ENCODE measurements around the gene EEF2K.
A peak's percentile ranks its signal among the peaks of the same experiment; 100 is the strongest.

The EEF2K gene

DNA sequence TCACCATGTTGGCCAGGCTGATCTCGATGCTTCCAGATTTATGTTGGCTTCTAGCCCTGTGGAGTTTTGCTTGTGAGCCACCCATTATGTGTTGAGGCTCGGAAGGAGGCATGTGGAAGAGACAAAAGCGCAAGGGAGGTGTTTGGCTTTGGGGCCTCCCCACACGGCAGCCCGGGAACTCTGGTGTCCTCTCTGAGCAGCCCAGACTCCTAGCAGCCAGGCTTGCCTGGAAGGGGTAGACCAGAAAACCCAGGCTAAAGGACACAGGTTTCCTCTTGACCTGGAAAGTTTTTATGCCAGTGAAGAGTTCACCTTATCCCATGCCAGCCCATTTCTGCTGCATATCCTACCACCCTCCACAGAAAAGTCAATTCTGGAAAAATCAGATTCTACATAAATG, 22.7 kb upstream of the EEF2K start:
- H3K27ac Mint-ChIP-seq = no peak overlapping the region
- H3K4me1 Mint-ChIP-seq (ENCODE audit: low read depth) = peaks cover 5% of the 10 kb centered on the region
- H3K27me3 Mint-ChIP-seq = peaks cover 2% of the 10 kb centered on the region
- H3K9me3 Mint-ChIP-seq = no peaks in the 10 kb centered on the region
- intact Hi-C loops (cut with micrococcal nuclease) = no loop called here
- H3K36me3 Mint-ChIP-seq (ENCODE audit: low read depth) = no peaks in the 10 kb centered on the region
- H3K4me3 Mint-ChIP-seq = no peak overlapping the region

DNA sequence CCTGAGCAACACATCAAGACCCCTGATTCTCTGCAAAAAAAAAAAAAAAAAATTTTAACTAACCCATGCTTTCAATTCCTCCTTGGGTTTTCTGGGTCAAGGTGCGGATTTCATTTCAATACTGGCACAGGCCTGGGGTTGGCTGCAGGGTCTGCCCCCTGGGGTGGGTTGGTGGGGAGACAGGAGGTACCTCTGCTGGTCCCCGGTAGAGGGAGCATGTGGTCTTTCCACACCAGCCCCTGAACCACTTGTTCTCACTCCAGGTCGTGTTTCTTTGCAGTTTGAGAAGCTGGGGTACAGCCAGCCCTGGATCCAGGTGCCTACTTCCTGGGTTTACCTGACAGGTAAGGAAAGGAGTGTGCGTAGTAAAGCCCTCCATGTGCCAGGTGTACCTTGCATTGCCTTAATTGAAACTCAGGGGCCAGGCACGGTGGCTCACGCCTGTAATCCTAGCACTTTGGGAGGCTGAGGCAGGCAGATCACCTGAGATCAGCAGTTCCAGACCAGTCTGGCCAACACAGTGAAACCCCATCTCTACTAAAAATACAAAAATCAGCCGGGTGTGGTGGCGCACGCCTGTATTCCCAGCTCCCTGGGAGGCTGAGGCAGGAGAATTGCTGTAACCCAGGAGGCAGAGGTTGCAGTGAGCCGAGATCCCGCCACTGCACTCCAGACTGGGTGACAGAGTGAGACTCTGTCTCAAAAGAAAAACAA, 22.0 kb upstream of the EEF2K start:
- Mint-ChIP-seq H3K4me1 (ENCODE audit: low read depth) (peaks cover 9% of the 10 kb centered on the region), H3K36me3 (ENCODE audit: low read depth) (no peaks in the 10 kb centered on the region), H3K27ac (no peak overlapping the region), H3K9me3 (no peaks in the 10 kb centered on the region), H3K27me3 (peaks cover 2% of the 10 kb centered on the region), H3K4me3 (no peak overlapping the region)
- intact Hi-C loops (cut with micrococcal nuclease) = no loop called here

DNA sequence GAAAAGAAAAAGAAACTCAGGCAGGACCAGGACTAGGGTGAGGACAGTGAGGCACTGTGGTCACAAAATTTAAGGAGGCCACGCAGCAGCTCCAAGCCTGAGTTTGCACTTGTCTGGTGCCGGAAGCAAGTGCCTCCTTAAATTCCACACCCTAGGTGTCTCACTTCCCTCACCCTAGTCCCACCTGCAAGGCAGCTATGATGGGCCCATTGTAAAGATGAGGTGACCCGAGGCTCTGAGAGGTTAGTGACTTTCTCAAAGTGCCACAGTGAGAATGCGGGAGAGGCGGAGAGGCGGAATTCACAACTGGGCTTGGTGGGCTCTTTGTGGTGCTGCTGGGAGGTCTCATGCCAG, 21.5 kb upstream of the EEF2K start:
- Mint-ChIP-seq H3K36me3 (ENCODE audit: low read depth) (no peaks in the 10 kb centered on the region), H3K4me1 (ENCODE audit: low read depth) (peaks cover 15% of the 10 kb centered on the region), H3K9me3 (no peaks in the 10 kb centered on the region), H3K27ac (no peak overlapping the region), H3K27me3 (peaks cover under 1% of the 10 kb centered on the region), H3K4me3 (no peak overlapping the region)
- intact Hi-C loops (cut with micrococcal nuclease) = no loop called here

DNA sequence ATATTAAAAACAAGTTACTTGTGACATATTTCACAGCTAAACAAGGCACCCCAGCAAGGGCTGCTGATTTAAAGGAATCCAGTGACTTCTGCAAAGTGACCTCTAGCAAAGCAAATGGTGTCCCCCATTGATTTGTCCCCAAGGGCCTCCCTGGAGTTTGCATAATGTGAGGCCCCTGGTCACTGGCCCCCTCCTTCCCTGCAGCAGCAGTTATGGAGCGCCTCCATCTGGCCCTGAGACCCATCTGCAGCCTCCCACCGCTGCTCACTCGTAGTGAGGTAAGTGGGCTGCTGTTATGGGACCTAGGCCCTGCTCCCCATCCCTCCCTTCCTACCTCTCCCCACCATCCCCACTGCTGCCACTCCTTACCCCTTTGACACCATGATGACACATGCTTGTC, 19.6 kb upstream of the EEF2K start:
- Mint-ChIP-seq H3K36me3 (ENCODE audit: low read depth) (peaks cover 7% of the 10 kb centered on the region), H3K27ac (no peak overlapping the region), H3K9me3 (no peaks in the 10 kb centered on the region), H3K4me3 (no peak overlapping the region), H3K27me3 (no peaks in the 10 kb centered on the region), H3K4me1 (ENCODE audit: low read depth) (peaks cover 21% of the 10 kb centered on the region)
- intact Hi-C loops (cut with micrococcal nuclease) = loop anchor here (5.0 kb wide), 2 partner anchors 109 to 234 kb away; partner anchors contain the start of gene UQCRC2

DNA sequence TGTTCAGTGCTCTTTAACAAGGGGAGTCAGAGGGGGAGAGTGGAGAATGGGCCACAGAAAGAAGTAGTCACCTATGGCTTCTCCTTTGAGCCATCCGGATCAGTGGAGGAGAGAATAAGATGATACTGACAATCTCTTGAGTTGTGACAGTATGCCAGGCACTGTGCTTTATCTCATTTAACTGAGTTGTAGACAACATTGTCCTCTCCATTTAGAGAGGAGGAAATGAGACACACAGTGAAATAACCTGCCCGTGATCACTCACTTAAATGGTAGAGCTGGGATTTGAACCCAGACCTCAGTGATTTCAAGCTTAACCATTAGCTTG, 17.8 kb upstream of the EEF2K start:
- Mint-ChIP-seq H3K36me3 (ENCODE audit: low read depth) (peaks cover 7% of the 10 kb centered on the region), H3K4me1 (ENCODE audit: low read depth) (peaks cover 30% of the 10 kb centered on the region), H3K27ac (no peak overlapping the region), H3K4me3 (no peak overlapping the region), H3K9me3 (no peaks in the 10 kb centered on the region), H3K27me3 (no peaks in the 10 kb centered on the region)
- intact Hi-C loops (cut with micrococcal nuclease) = loop anchor here (1.0 to 5.0 kb wide), 3 partner anchors 111 to 236 kb away; partner anchors contain the start of genes PDZD9 and UQCRC2

DNA sequence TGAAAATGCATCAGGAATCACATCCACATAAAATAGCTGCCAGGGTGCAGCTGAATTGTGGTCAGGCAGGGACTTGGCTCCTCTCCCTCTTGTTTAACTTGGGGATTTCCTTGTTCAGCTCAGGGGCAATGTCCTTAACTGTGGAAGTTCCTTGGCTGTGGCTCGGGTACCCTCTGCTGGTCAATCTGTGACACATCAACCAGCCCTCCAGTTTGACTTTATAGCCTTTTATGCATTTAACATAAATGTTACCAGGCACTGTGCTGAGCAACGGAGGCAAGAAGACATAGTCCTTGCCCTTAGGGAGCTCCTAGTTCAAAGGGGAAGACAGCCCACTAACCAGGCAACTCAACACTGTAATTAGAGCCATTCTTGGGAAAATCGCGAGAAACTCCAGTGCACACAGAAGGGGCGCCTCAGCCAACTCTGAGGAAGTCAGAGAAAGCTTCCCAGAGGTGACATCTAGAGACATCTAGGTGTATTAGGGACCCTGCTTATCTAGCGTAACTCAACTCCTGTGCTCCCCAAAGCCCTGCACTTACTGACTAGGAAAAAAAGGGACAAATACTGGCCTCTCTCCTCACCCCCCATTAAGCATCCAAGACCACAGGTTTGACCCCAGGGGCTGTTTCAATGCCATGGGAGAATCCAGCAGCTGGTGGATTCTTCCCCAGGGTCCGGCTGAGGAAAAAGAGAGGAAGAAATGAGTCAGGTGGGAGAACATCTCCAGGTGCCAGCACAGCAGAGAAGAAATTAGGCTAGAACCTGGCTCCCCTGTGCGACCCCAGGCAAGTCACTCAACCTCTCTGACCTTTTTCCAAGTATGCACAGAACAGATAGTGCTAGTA, 17.3 kb upstream of the EEF2K start:
- Mint-ChIP-seq H3K4me1 (ENCODE audit: low read depth) (peaks cover 36% of the 10 kb centered on the region), H3K36me3 (ENCODE audit: low read depth) (peaks cover 7% of the 10 kb centered on the region), H3K9me3 (no peaks in the 10 kb centered on the region), H3K4me3 (peak overlapping the region; percentile 84), H3K27ac (peak overlapping the region; percentile 100), H3K27me3 (peaks cover 4% of the 10 kb centered on the region)
- intact Hi-C loops (cut with micrococcal nuclease) = loop anchor here (1.0 to 5.0 kb wide), 3 partner anchors 112 to 237 kb away; partner anchors contain the start of genes PDZD9 and UQCRC2

DNA sequence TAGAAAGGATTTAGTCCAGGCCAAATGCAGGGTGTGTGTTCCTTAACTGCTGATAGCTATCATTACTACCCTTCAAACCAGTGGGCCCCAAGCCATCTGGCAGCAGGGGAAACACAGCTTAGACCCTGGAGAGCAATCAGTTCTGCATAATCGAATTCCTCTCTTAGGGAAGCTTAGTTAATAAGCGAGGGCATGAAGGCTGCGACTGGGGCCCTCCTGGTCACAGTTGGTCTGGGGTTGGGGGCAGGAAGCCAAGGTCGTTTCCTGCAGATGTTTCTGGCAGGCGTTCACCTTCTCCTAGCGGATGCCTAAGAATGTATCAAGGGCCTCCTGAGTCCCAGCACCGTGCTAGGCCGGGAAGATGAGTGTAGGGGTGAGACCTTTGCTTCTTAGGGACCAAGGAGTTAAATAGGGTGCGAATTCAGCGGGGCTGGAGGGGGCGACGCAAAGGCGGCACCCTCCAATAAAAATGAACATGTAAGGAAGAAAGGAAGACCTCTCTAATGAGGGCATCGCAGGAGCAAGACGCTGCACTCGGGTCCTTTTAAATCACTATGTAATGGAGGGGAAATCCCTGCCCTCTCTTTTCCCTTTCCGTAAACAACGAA, 16.5 kb upstream of the EEF2K start:
- Mint-ChIP-seq H3K27me3 (peaks cover 8% of the 10 kb centered on the region), H3K4me1 (ENCODE audit: low read depth) (peaks cover 42% of the 10 kb centered on the region), H3K27ac (peak overlapping the region; percentile 100), H3K36me3 (ENCODE audit: low read depth) (peaks cover 7% of the 10 kb centered on the region), H3K4me3 (peak overlapping the region; percentile 84), H3K9me3 (no peaks in the 10 kb centered on the region)
- intact Hi-C loops (cut with micrococcal nuclease) = loop anchor here (1.0 to 5.0 kb wide), 5 partner anchors 17 to 592 kb away; partner anchors contain the start of genes EEF2K, METTL9, POLR3E and UQCRC2

DNA sequence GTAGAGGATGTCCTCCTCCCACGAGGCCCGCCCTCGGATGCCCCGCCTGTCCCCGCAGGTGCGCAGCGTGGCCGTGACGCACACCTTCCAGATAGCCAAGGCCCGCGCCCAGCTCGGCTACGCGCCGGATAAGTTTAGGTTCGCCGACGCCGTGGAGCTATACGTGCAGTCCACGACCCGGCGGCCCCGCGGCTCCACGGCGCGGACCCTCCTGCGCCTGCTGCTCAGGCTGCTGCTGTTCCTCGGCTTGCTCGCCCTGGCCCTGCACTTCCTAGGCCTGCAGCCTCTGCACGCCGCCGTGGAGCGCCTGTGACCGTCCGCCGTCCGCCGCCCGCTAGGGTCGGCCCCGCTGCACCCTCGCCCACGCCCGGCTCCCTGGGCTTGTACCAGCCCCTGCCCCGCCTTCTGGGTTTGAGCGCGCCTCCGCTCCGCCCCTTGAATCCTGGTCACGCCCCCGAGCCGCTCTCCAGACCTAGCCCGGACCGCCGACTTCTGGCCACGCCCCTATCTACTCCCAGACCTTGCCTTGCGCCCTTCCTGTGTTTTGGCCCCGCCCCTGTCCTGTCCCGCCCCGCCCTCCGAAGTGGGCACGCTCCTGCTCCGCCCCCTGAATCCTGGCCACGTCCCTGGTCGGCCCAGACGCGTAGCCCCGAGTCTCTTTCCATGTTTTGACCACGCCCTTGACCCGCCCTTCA, 15.8 kb upstream of the EEF2K start:
- intact Hi-C loops (cut with micrococcal nuclease) = loop anchor here (1.0 to 5.0 kb wide), 3 partner anchors 17 to 593 kb away; partner anchors contain the start of genes EEF2K, METTL9 and POLR3E
- Mint-ChIP-seq H3K27ac (peak overlapping the region; percentile 100), H3K4me3 (peak overlapping the region; percentile 84), H3K27me3 (peaks cover 8% of the 10 kb centered on the region), H3K36me3 (ENCODE audit: low read depth) (peaks cover 7% of the 10 kb centered on the region), H3K4me1 (ENCODE audit: low read depth) (peaks cover 49% of the 10 kb centered on the region), H3K9me3 (no peaks in the 10 kb centered on the region)

DNA sequence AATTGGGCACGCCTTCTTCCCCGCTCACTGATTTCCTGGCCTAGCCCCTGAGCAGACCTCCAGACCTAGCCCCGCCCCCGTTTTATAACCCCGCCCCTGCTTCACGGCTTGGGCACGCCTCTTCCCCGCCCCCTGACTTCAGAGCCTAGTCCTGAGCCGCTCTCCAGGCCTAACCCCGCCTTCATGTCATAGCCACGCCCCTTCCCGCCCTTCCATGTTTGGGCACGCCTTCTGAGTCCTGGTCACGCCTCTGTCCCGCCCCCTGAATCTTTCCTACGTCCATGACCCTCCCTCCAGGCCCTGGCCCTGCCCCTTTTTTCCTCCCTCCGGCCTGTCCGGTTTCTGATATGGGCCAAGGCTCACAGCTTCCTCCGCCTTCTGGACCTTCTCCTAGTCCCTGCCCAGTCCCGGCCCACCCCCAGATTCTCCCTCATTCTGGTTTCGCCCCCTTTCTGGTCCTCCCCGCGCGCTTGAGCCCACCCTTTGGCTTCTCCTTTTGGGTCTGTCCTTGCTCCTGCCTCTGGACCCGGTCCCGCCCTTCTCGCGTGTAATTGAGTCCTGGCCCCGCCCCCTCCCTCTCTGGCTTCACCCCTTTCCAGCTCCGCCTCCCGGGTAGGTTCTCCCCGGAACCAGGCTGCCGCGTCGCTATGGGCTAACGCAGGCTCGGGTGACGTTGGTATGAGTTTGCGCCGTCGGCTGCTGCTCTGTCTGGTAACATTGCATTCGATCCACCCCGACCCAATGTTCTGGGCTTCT, 15.1 kb upstream of the EEF2K start:
- Mint-ChIP-seq H3K27me3 (peaks cover 8% of the 10 kb centered on the region), H3K9me3 (no peaks in the 10 kb centered on the region), H3K36me3 (ENCODE audit: low read depth) (peaks cover 7% of the 10 kb centered on the region), H3K4me3 (peak overlapping the region; percentile 84), H3K27ac (peak overlapping the region; percentile 100), H3K4me1 (ENCODE audit: low read depth) (peaks cover 52% of the 10 kb centered on the region)
- intact Hi-C loops (cut with micrococcal nuclease) = loop anchor here (1.0 to 5.0 kb wide), 3 partner anchors 16 to 594 kb away; partner anchors contain the start of genes EEF2K, METTL9 and POLR3E

DNA sequence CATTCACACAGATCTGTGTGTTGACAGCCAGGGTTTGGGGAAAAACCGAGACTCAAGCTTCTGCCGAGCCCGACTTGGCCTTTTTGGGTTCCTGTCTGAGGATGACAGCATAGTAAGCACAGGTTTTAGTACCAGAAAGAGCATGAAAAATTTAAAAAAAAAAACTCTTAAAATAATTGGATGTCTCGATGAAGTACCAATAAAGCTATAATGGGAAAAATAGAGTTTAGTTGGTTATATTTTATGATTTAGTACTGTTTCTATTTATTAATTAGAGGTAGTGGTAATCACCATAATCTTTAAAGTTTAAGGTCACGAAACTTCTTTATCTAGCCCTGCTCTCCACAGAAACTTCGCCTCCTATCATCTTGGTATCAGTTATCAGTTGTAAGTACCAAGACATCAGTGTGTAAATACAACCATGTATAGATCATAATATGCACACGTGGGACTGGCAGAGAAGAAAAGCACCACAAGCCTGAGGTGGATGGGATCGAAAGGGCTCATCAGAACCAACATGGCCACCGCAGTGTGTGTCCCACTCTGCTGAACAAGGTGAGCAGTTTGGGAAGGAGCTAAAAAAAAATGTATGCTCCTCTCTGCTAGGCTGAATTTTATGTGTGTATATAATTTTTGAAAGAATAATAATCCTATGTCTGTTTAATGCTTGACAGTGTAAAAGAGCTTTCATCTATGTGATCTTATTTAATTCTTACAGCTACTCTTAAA, 14.4 kb upstream of the EEF2K start:
- peak overlapping the region; percentile 100 for H3K27ac Mint-ChIP-seq
- no peaks in the 10 kb centered on the region for H3K9me3 Mint-ChIP-seq
- peak overlapping the region; percentile 84 for H3K4me3 Mint-ChIP-seq
- intact Hi-C loops (cut with micrococcal nuclease) = loop anchor here (2.0 to 5.0 kb wide), 2 partner anchors 15 to 594 kb away; partner anchors contain the start of genes EEF2K and METTL9
- peaks cover 7% of the 10 kb centered on the region for H3K36me3 Mint-ChIP-seq (ENCODE audit: low read depth)
- H3K27me3 Mint-ChIP-seq = peaks cover 8% of the 10 kb centered on the region
- peaks cover 52% of the 10 kb centered on the region for H3K4me1 Mint-ChIP-seq (ENCODE audit: low read depth)

DNA sequence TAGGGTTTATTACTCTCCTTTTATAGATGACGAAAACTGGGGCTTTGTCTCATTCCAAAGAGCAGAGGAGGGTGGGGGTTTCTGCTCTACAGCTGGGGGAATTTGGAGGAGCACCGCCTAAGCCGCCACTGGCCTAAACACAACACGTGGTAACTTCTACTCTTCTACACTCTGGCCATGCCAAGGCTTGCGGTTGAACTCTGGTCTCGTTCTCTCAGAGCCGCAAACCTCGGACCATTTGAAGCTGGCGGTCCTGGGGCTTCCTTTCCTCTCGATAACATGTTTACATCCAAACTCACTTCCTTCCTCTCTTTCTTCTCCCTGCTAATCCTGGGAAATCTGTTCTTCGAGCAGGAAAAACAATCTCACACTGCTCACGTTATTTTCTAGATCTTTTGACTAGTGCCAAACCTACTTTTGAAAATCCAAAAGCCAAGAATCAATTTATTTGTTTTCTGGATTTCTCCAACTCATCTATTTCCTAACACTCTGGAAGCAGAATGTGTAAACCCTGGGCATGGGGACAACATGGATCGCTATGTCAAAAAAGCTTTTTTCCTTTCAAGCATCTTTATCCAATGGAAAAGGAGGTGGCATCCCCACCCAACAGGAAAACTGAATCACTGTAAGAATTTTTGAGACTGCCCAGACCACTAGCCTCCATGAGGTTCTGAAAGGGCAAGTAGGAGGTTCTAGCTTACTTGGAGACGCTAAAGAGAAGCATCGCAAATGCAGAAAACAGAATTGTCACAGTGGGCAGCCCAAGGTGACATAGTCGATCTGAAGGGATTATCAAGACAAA, 13.6 kb upstream of the EEF2K start:
- peaks cover 52% of the 10 kb centered on the region for H3K4me1 Mint-ChIP-seq (ENCODE audit: low read depth)
- peak overlapping the region; percentile 56 for H3K4me3 Mint-ChIP-seq
- H3K36me3 Mint-ChIP-seq (ENCODE audit: low read depth) = peaks cover 7% of the 10 kb centered on the region
- no peaks in the 10 kb centered on the region for H3K9me3 Mint-ChIP-seq
- peak overlapping the region; percentile 100 for H3K27ac Mint-ChIP-seq
- intact Hi-C loops (cut with micrococcal nuclease) = loop anchor here (5.0 kb wide), 1 partner anchor 595 kb away; the partner anchor contains the start of gene METTL9
- peaks cover 10% of the 10 kb centered on the region for H3K27me3 Mint-ChIP-seq

DNA sequence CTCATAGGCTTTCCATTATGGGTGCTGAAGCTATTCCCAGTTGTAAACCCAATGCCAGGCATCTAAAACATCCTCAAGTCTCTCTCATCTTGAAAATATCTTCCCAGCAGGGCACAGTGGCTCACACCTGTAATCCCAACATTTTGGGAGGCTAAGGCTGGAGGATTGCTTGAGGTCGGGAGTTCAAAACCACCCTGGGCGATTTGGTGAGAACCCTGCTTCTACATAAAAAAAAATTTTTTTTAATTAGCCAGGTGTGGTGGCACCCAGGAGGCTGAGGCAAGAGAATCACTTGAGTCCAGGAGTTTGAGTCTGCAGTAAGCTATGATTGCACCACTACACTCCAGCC, 13.0 kb upstream of the EEF2K start:
- peaks cover 50% of the 10 kb centered on the region for H3K4me1 Mint-ChIP-seq (ENCODE audit: low read depth)
- peaks cover 10% of the 10 kb centered on the region for H3K27me3 Mint-ChIP-seq
- intact Hi-C loops (cut with micrococcal nuclease) = loop anchor here (5.0 kb wide), 1 partner anchor 596 kb away; the partner anchor contains the start of gene METTL9

More for the DNA sequence above, 13.0 kb upstream of the EEF2K start:
- H3K4me3 Mint-ChIP-seq = no peak overlapping the region
- H3K27ac Mint-ChIP-seq = peak overlapping the region; percentile 100
- no peaks in the 10 kb centered on the region for H3K9me3 Mint-ChIP-seq
- peaks cover 7% of the 10 kb centered on the region for H3K36me3 Mint-ChIP-seq (ENCODE audit: low read depth)
